ENCODE measurements around the gene CYP2U1. TPM values are rescaled to one million over a fixed set of nuclear protein-coding genes. Genes with fewer than 3 reads are reported as not detected.

CYP2U1 gene
- total and polyA plus RNA-seq, 9 of the 15 experiments (the other 6 are each of a cell fraction or from before 2014, with no cell fraction given) = 0.03 to 0.15 (median 0.07) TPM

DNA sequence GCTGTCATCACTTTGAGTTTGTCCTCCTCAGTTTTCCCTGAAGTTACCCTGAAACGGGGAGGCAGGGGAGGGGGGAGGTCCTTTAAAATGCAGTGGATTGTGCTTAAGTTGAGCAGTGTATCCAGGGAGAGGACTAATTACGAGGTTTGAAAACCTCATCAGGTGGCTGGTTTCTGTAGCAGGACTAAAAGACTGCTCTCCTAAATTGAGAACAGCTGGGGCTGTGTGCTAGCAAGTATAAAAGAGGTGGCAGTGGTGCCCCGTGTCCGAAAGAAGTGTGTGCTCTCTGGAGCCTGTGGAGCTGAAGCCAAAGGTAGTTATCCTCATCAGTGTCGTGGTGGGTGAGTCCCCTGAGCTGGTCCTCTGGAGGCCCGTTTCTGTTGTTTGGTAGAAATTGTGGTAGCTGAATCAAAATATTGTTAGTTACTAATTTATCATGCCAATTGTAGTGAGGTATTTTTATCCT lies 37.2 kb upstream of the CYP2U1 start (continued):
- TF ChIP-seq CBX8 (IDR thresholded peaks at IDR 0.05; ENCODE audit: borderline replicate concordance, extremely low read depth, low read depth, low read length, poor library complexity, severe bottlenecking) = no peak

DNA sequence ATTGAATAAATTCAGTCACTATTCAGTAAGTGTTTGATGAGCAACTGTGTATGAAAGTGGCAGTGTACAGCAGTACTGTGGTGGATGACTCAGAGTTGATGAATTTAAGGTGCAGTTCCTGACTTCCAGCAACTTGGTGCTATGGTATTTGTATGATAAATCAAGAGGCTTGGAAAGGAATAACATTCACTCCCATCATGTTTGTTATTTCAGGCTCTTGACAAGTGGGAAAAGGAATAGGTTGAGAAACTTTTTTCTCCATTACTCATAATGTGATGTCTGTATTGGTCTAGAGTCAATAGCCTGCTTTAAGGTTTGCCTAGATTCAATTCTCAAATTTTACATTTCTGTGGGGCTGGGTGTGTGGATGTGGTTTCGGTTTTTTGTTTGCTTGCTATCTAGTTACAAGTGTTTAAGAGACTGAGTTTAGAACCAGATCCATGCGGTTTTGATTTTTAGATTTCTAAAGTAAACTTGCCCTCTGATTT lies 35.1 kb upstream of the CYP2U1 start:
- Histone ChIP-seq H3K27me3 (ENCODE audit: control insufficient read depth in 2 of 2, insufficient read depth in 2 of 2, low read length in 2 of 2) (no peaks in the 10 kb centered on the region), H3K79me2 (ENCODE audit: control insufficient read depth, insufficient read depth, low read length) (no peaks in the 10 kb centered on the region), H3K9me1 (ENCODE audit: control insufficient read depth, insufficient read depth, low read length) (no peaks in the 10 kb centered on the region), H3K4me2 (ENCODE audit: insufficient read depth, low read length) (no peak overlapping the region), H3K9me3 (replicated peaks; ENCODE audit: control insufficient read depth, insufficient read depth, low read depth, low read length) (no peaks in the 10 kb centered on the region), H3K4me1 (replicated peaks in 1 of 2; ENCODE audit: control insufficient read depth in 2 of 2, insufficient read depth in 2 of 2, low read length in 2 of 2) (no peaks in the 10 kb centered on the region), H3K36me3 (ENCODE audit: control insufficient read depth, insufficient read depth, low read length) (no peaks in the 10 kb centered on the region), H2AFZ (ENCODE audit: low read depth, low read length) (no peak overlapping the region), H4K20me1 (replicated peaks; ENCODE audit: control insufficient read depth, insufficient read depth, low read length) (no peaks in the 10 kb centered on the region), H3K27ac (ENCODE audit: extremely low read depth, low read depth, low read length) (no peak overlapping the region), H3K9ac (ENCODE audit: insufficient read depth in 1 of 2, low read depth in 2 of 2, low read length in 2 of 2) (no peak overlapping the region), H3K4me3 (no peak overlapping the region)
- ChIA-PET CTCF (ENCODE audit: low intra/inter-chr PET ratio) (no interaction called here), POLR2A (no interaction called here)
- in situ Hi-C loops (cut with MboI) = no loop called here
- intact Hi-C loops (cut with micrococcal nuclease) = no loop called here
- TF ChIP-seq FOXK2 (conservative IDR thresholded peaks at IDR 0.05 in 1 of 2, IDR thresholded peaks at IDR 0.05 in 1 of 2; ENCODE audit: low read depth in 2 of 2) (no peak), TSC22D4 (tag; IDR thresholded peaks at IDR 0.05) (no peak), SUPT5H (IDR thresholded peaks at IDR 0.05) (no peak), ZNF311 (CRISPR knock-in tag; IDR thresholded peaks at IDR 0.05) (no peak), NKRF (IDR thresholded peaks at IDR 0.05; ENCODE audit: borderline replicate concordance) (no peak), HINFP (tag; conservative IDR thresholded peaks at IDR 0.05; ENCODE audit: low read depth) (no peak), ZNF699 (CRISPR knock-in tag; IDR thresholded peaks at IDR 0.05; ENCODE audit: insufficient replicate concordance) (no peak)
- ATAC-seq (no peak), FAIRE-seq (no peak), DNase-seq (ENCODE audit: extremely low read depth in 1 of 4, low spot score in 3 of 4) (no peak)
- WGBS (ENCODE audit: insufficient coverage, low coverage, missing lambda C conversion rate) = 0% methylated on average over 2 of the region's 2 CpGs
- no TSS peak for BruUV-seq (replicated peaks)
